MM.1S (cell line): ENCODE results near the gene RBM47.

Source experiments
- DNase-seq: peaks from one replicate; pipeline ENCODE4 v3.0.0-alpha.2; 2015
- H2AFZ ChIP-seq: fragments of 300-600 bp; sonication (generic); 2 replicates; pipeline ENCODE4 v1.6.0; 2016; ENCODE audit warnings: antibody characterized with exemption, low read length
- H3F3A ChIP-seq: fragments of 300-600 bp; sonication (generic); 2 replicates; pipeline ENCODE4 v1.6.1; 2016; ENCODE audit warnings: mild to moderate bottlenecking, antibody characterized with exemption, low read length, moderate library complexity, mixed read lengths; ENCODE audit not compliant: insufficient read depth
- H3K27ac ChIP-seq: fragments of 300-600 bp; sonication (generic); 2 replicates; pipeline ENCODE4 v1.5.1; 2016; ENCODE audit warnings: mild to moderate bottlenecking, low read length
- H3K27me3 ChIP-seq: fragments of 300-600 bp; sonication (generic); replicated peaks from 2 replicates; pipeline ENCODE4 v1.6.0; 2016; ENCODE audit warnings: low read length; ENCODE audit not compliant: insufficient read depth
- H3K36me3 ChIP-seq: fragments of 300-600 bp; sonication (generic); replicated peaks from 2 replicates; pipeline ENCODE4 v1.6.1; 2016; ENCODE audit warnings: mild to moderate bottlenecking, low read length, mixed read lengths; ENCODE audit not compliant: insufficient read depth
- H3K4me1 ChIP-seq: fragments of 300-600 bp; sonication (generic); 2 replicates; pipeline ENCODE4 v1.6.1; 2016; ENCODE audit warnings: low read length, mixed read lengths
- H3K4me2 ChIP-seq: fragments of 300-600 bp; sonication (generic); 2 replicates; pipeline ENCODE4 v1.6.0; 2016; ENCODE audit warnings: low read depth, low read length
- H3K4me3 ChIP-seq: fragments of 300-600 bp; sonication (generic); 2 replicates; pipeline ENCODE4 v1.5.1; 2016; ENCODE audit warnings: low read length, mixed read lengths
- H3K79me2 ChIP-seq: fragments of 300-600 bp; sonication (generic); 2 replicates; pipeline ENCODE4 v1.6.1; 2016; ENCODE audit warnings: mixed run types, low read length, mixed read lengths
- H3K9ac ChIP-seq: fragments of 300-600 bp; sonication (generic); 2 replicates; pipeline ENCODE4 v1.6.1; 2016; ENCODE audit warnings: low read length, mixed read lengths
- H3K9me2 ChIP-seq: fragments of 300-600 bp; sonication (generic); replicated peaks from 2 replicates; pipeline ENCODE4 v1.6.1; 2016; ENCODE audit warnings: mild to moderate bottlenecking, low read length, mixed read lengths; ENCODE audit not compliant: insufficient read depth
- H3K9me3 ChIP-seq: fragments of 300-600 bp; sonication (generic); replicated peaks from 2 replicates; pipeline ENCODE4 v1.6.1; 2016; ENCODE audit warnings: mild to moderate bottlenecking, low read length, mixed read lengths; ENCODE audit not compliant: insufficient read depth
- H4K20me1 ChIP-seq: fragments of 300-600 bp; sonication (generic); 2 replicates; pipeline ENCODE4 v1.6.1; 2016; ENCODE audit warnings: mild to moderate bottlenecking, low read length, moderate library complexity, mixed read lengths; ENCODE audit not compliant: insufficient read depth
- CTCF ChIP-seq: fragments of 300-600 bp; sonication (generic); IDR thresholded peaks from 2 replicates; pipeline ENCODE4 v1.5.1; 2016; ENCODE audit warnings: antibody characterized with exemption, low read length, mixed read lengths
- EZH2 ChIP-seq: fragments of 300-600 bp; sonication (generic); optimal IDR thresholded peaks from 2 replicates; pipeline ENCODE3; 2017; ENCODE audit warnings: low read depth, mild to moderate bottlenecking, antibody characterized with exemption, low read length, mixed read lengths
- EZH2phosphoT487 ChIP-seq: fragments of 300-600 bp; sonication (generic); IDR thresholded peaks from 2 replicates; pipeline ENCODE4 v1.6.1; 2018; ENCODE audit warnings: antibody characterized with exemption, low read length

Gene RBM47

DNA sequence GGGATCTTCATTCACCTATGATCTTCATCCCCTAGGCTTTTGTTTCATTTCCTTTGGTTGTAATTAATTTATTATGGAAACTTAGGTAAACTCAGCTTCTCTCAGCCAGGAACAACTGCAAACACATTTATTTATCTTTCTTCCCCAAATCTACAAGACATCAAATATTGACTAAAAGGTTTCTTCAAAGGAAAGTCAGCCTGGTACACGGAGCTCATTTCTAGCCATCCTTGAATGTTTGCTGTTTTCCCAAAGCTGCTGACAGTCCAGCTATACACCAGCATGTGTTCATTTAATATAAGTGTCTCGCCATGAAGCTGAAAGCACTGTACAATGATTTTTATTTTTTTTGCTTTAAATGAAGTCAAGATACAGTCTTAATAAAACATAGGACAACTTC is 16.8 kb downstream of the RBM47 start:
- Histone ChIP-seq H3K27me3 (no peaks in the 10 kb centered on the region), H3K4me2 (no peak overlapping the region), H3K9me3 (no peaks in the 10 kb centered on the region), H2AFZ (no peak overlapping the region), H3K4me3 (no peak overlapping the region), H3K9ac (no peak overlapping the region), H3K36me3 (no peaks in the 10 kb centered on the region), H3K79me2 (peaks cover 89% of the 10 kb centered on the region), H4K20me1 (no peaks in the 10 kb centered on the region), H3K27ac (no peak overlapping the region), H3F3A (no peaks in the 10 kb centered on the region), H3K9me2 (no peaks in the 10 kb centered on the region), H3K4me1 (no peaks in the 10 kb centered on the region)
- TF ChIP-seq EZH2 (no peak), CTCF (no peak), EZH2phosphoT487 (no peak)
- no peak for DNase-seq

- no peaks in the 10 kb centered on the region for H3K4me1 ChIP-seq
- no peak overlapping the region for H3K27ac ChIP-seq
- no peaks in the 10 kb centered on the region for H4K20me1 ChIP-seq
- no peaks in the 10 kb centered on the region for H3K9me3 ChIP-seq
- H3F3A ChIP-seq, result no peaks in the 10 kb centered on the region
- no peak overlapping the region for H3K9ac ChIP-seq
- peaks cover 92% of the 10 kb centered on the region for H3K79me2 ChIP-seq
- H3K4me2 ChIP-seq, result no peak overlapping the region
- H3K4me3 ChIP-seq, result no peak overlapping the region
- TF ChIP-seq EZH2phosphoT487, result no peak
- no peak for TF ChIP-seq CTCF
- TF ChIP-seq EZH2, result no peak
- H3K36me3 ChIP-seq, result no peaks in the 10 kb centered on the region
- no peaks in the 10 kb centered on the region for H3K9me2 ChIP-seq
- H2AFZ ChIP-seq, result no peak overlapping the region
- no peak for DNase-seq
- no peaks in the 10 kb centered on the region for H3K27me3 ChIP-seq
These were observed 17.4 kb downstream of the RBM47 start for GRCh38 chr4:40612283-40612682.

DNA sequence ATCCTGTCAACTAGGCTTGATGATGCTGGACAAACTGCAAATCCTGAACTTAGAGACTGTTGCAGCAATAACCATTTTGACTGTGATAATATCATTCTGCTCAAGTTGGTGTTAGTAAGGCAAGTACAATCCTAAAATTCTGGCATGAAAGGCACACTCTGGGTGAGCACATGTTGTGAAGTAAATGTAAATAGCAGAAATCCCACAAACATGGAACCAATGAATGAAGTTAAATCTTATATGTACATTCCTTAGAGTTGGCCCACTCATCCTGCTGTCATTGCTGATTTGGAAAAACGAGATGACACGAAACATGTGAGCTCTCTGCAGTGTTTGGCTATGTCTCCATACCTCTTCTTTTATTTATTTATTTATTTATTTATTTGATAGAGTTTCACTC is 21.0 kb downstream of the RBM47 start:
- Histone ChIP-seq H3K4me2 (no peak overlapping the region), H3K27ac (no peak overlapping the region), H3K4me3 (no peak overlapping the region), H3K79me2 (peaks cover 90% of the 10 kb centered on the region), H4K20me1 (no peaks in the 10 kb centered on the region), H3K27me3 (no peaks in the 10 kb centered on the region), H3K9me3 (no peaks in the 10 kb centered on the region), H2AFZ (no peak overlapping the region), H3K4me1 (no peaks in the 10 kb centered on the region), H3F3A (no peaks in the 10 kb centered on the region), H3K36me3 (no peaks in the 10 kb centered on the region), H3K9ac (no peak overlapping the region), H3K9me2 (no peaks in the 10 kb centered on the region)
- DNase-seq, result no peak
- no peak for TF ChIP-seq EZH2
- TF ChIP-seq CTCF, result no peak
- TF ChIP-seq EZH2phosphoT487, result no peak

DNA sequence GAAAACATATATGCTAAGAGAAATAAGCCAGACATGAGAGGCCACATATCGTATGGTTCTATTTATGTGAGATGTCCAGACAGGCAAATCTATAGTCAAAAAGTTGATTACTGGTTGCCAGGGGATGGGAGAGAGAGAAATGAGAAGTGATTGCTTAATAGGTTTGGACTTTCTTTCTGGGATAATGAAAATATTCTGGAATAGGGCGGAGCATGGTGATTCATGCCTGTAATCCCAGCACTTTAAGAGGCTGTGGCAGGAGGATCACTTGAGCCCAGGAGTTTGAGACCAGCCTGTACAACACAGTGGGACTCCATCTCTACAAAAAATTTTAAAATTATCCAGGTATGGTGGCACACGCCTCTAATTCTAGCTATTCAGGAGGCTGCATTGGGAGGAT is 22.4 kb downstream of the RBM47 start:
- no peak overlapping the region for H3K4me2 ChIP-seq
- TF ChIP-seq EZH2 (no peak), CTCF (no peak), EZH2phosphoT487 (no peak)
- H2AFZ ChIP-seq, result no peak overlapping the region

More for the DNA sequence above, 22.4 kb downstream of the RBM47 start:
- DNase-seq, result no peak
- H3K4me3 ChIP-seq, result no peak overlapping the region
- H3F3A ChIP-seq, result no peaks in the 10 kb centered on the region
- H3K4me1 ChIP-seq, result no peaks in the 10 kb centered on the region
- no peak overlapping the region for H3K27ac ChIP-seq
- H3K9me2 ChIP-seq, result no peaks in the 10 kb centered on the region
- H3K36me3 ChIP-seq, result no peaks in the 10 kb centered on the region
- no peaks in the 10 kb centered on the region for H3K27me3 ChIP-seq
- no peaks in the 10 kb centered on the region for H3K9me3 ChIP-seq
- H4K20me1 ChIP-seq, result no peaks in the 10 kb centered on the region
- no peak overlapping the region for H3K9ac ChIP-seq
- peaks cover 80% of the 10 kb centered on the region for H3K79me2 ChIP-seq
